SK-N-SH treated with all-trans-retinoic acid at 6 μM for 48 hours (cell line): ENCODE data around the gene DYNC1LI2.

ENCODE experiments used
- ATAC-seq: fragments of 200-7000 bp; cut with Tn5 transposase; 3 replicates; pipeline ENCODE4 v1.9.1; 2020; ENCODE audit warnings: mild to moderate bottlenecking, moderate library complexity
- ARNTL ChIP-seq: fragments of 450-650 bp; formaldehyde crosslinking; IDR thresholded peaks from 2 replicates; pipeline ENCODE4 v1.5.0; 2020; ENCODE audit warnings: low read depth, mild to moderate bottlenecking, moderate library complexity, borderline replicate concordance
- BACH2 ChIP-seq: fragments of 250-450 bp; sonication (Bioruptor Pico); IDR thresholded peaks from 2 replicates; pipeline ENCODE4 v1.9.0; 2021; ENCODE audit warnings: mild to moderate bottlenecking, borderline replicate concordance
- CREB5 ChIP-seq: fragments of 250-450 bp; sonication (Bioruptor Pico); IDR thresholded peaks from 2 replicates; pipeline ENCODE4 v1.5.1; 2020; ENCODE audit warnings: low read depth, mild to moderate bottlenecking, moderate library complexity
- CSDC2 ChIP-seq: fragments of 250-450 bp; sonication (Bioruptor Pico); IDR thresholded peaks from 2 replicates; pipeline ENCODE4 v1.5.0; 2020; ENCODE audit warnings: mild to moderate bottlenecking, moderate library complexity
- ESRRG ChIP-seq: fragments of 250-450 bp; sonication (Bioruptor Pico); IDR thresholded peaks from 2 replicates; pipeline ENCODE4 v1.6.1; 2021; ENCODE audit warnings: mild to moderate bottlenecking
- GLIS3 ChIP-seq: fragments of 250-450 bp; sonication (Bioruptor Pico); IDR thresholded peaks from 2 replicates; pipeline ENCODE4 v1.5.0; 2020; ENCODE audit warnings: mild to moderate bottlenecking, moderate library complexity
- ISL1 ChIP-seq: fragments of 250-450 bp; sonication (Bioruptor Pico); IDR thresholded peaks from 2 replicates; pipeline ENCODE4 v2.1.2; 2022; ENCODE audit warnings: mild to moderate bottlenecking, moderate library complexity
- PATZ1 ChIP-seq: fragments of 250-450 bp; sonication (Bioruptor Pico); IDR thresholded peaks from 2 replicates; pipeline ENCODE4 v1.8.0; 2020; ENCODE audit warnings: mild to moderate bottlenecking, moderate library complexity, borderline replicate concordance
- POU6F1 ChIP-seq: fragments of 250-450 bp; sonication (Bioruptor Pico); IDR thresholded peaks from 2 replicates; pipeline ENCODE4 v1.8.0; 2021; ENCODE audit warnings: low read depth, mild to moderate bottlenecking, moderate library complexity, borderline replicate concordance
- PPARA ChIP-seq: fragments of 250-450 bp; sonication (Bioruptor Pico); IDR thresholded peaks from 2 replicates; pipeline ENCODE4 v1.5.0; 2020; ENCODE audit warnings: mild to moderate bottlenecking, borderline replicate concordance
- RARB ChIP-seq: fragments of 250-450 bp; sonication (Bioruptor Pico); IDR thresholded peaks from 2 replicates; pipeline ENCODE4 v1.8.0; 2021; ENCODE audit warnings: mild to moderate bottlenecking, moderate library complexity
- TCF4 ChIP-seq: fragments of 250-450 bp; sonication (Bioruptor Pico); IDR thresholded peaks from 2 replicates; pipeline ENCODE4 v1.8.0; 2021; ENCODE audit warnings: mild to moderate bottlenecking, moderate library complexity, borderline replicate concordance
- TOX ChIP-seq: fragments of 250-450 bp; sonication (Bioruptor Pico); IDR thresholded peaks from 2 replicates; pipeline ENCODE4 v1.8.0; 2021; ENCODE audit warnings: mild to moderate bottlenecking, moderate library complexity, borderline replicate concordance
- ZC3H10 ChIP-seq: fragments of 250-450 bp; sonication (Bioruptor Pico); IDR thresholded peaks from 2 replicates; pipeline ENCODE4 v1.5.1; 2021; ENCODE audit warnings: mild to moderate bottlenecking, moderate library complexity
- ZFP3 ChIP-seq: fragments of 250-450 bp; sonication (Bioruptor Pico); IDR thresholded peaks from 2 replicates; pipeline ENCODE4 v1.5.0; 2020; ENCODE audit warnings: mild to moderate bottlenecking, moderate library complexity
- ZFP30 ChIP-seq: fragments of 450-650 bp; formaldehyde crosslinking; IDR thresholded peaks from 2 replicates; pipeline ENCODE4 v1.5.0; 2022; ENCODE audit warnings: mild to moderate bottlenecking, moderate library complexity
- ZNF70 ChIP-seq: fragments of 450-650 bp; formaldehyde crosslinking; IDR thresholded peaks from 2 replicates; pipeline ENCODE4 v1.5.0; 2020; ENCODE audit warnings: mild to moderate bottlenecking, moderate library complexity
- ZNF8 ChIP-seq: fragments of 450-650 bp; formaldehyde crosslinking; IDR thresholded peaks from 2 replicates; pipeline ENCODE4 v1.5.0; 2020; ENCODE audit warnings: mild to moderate bottlenecking, moderate library complexity
- TF ChIP-seq, protein P1 (sequence below): fragments of 250-450 bp; sonication (Bioruptor Pico); IDR thresholded peaks from 2 replicates; pipeline ENCODE4 v1.5.0; 2020; ENCODE audit warnings: mild to moderate bottlenecking, moderate library complexity
- TF ChIP-seq, protein P2 (sequence below): fragments of 250-450 bp; sonication (Bioruptor Pico); IDR thresholded peaks from 2 replicates; pipeline ENCODE4 v1.5.1; 2021; ENCODE audit warnings: mild to moderate bottlenecking, moderate library complexity

The DYNC1LI2 gene

GRCh38 chr16:66754819-66755218, 3.4 kb upstream of the DYNC1LI2 start:
- no peak for ATAC-seq
- TF ChIP-seq, protein P1, sequence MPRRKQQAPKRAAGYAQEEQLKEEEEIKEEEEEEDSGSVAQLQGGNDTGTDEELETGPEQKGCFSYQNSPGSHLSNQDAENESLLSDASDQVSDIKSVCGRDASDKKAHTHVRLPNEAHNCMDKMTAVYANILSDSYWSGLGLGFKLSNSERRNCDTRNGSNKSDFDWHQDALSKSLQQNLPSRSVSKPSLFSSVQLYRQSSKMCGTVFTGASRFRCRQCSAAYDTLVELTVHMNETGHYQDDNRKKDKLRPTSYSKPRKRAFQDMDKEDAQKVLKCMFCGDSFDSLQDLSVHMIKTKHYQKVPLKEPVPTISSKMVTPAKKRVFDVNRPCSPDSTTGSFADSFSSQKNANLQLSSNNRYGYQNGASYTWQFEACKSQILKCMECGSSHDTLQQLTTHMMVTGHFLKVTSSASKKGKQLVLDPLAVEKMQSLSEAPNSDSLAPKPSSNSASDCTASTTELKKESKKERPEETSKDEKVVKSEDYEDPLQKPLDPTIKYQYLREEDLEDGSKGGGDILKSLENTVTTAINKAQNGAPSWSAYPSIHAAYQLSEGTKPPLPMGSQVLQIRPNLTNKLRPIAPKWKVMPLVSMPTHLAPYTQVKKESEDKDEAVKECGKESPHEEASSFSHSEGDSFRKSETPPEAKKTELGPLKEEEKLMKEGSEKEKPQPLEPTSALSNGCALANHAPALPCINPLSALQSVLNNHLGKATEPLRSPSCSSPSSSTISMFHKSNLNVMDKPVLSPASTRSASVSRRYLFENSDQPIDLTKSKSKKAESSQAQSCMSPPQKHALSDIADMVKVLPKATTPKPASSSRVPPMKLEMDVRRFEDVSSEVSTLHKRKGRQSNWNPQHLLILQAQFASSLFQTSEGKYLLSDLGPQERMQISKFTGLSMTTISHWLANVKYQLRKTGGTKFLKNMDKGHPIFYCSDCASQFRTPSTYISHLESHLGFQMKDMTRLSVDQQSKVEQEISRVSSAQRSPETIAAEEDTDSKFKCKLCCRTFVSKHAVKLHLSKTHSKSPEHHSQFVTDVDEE (CRISPR knock-in tag): no peak
- TF ChIP-seq ARNTL (CRISPR knock-in tag) (no peak), CREB5 (CRISPR knock-in tag) (no peak), PPARA (CRISPR knock-in tag) (no peak), GLIS3 (CRISPR knock-in tag) (no peak), ZC3H10 (CRISPR knock-in tag) (no peak), TOX (no peak), ESRRG (CRISPR knock-in tag) (no peak), BACH2 (CRISPR knock-in tag) (no peak), CSDC2 (CRISPR knock-in tag) (no peak), ZFP3 (CRISPR knock-in tag) (no peak), PATZ1 (CRISPR knock-in tag) (no peak), ZNF8 (CRISPR knock-in tag) (no peak), RARB (no peak), ISL1 (CRISPR knock-in tag) (no peak), ZNF70 (CRISPR knock-in tag) (no peak)

- TF ChIP-seq, protein P2, sequence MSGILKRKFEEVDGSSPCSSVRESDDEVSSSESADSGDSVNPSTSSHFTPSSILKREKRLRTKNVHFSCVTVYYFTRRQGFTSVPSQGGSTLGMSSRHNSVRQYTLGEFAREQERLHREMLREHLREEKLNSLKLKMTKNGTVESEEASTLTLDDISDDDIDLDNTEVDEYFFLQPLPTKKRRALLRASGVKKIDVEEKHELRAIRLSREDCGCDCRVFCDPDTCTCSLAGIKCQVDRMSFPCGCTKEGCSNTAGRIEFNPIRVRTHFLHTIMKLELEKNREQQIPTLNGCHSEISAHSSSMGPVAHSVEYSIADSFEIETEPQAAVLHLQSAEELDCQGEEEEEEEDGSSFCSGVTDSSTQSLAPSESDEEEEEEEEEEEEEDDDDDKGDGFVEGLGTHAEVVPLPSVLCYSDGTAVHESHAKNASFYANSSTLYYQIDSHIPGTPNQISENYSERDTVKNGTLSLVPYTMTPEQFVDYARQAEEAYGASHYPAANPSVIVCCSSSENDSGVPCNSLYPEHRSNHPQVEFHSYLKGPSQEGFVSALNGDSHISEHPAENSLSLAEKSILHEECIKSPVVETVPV (CRISPR knock-in tag): no peak
- TF ChIP-seq ZNF70 (CRISPR knock-in tag) (no peak), PATZ1 (CRISPR knock-in tag) (no peak), ZNF8 (CRISPR knock-in tag) (no peak), ARNTL (CRISPR knock-in tag) (no peak), ZC3H10 (CRISPR knock-in tag) (no peak), RARB (no peak), TCF4 (CRISPR knock-in tag) (no peak), POU6F1 (CRISPR knock-in tag) (no peak), ZFP30 (CRISPR knock-in tag) (no peak)
- TF ChIP-seq, protein P1 (CRISPR knock-in tag): no peak
- ATAC-seq: no peak
These were observed 2.8 kb upstream of the DYNC1LI2 start for GRCh38 chr16:66754211-66754610.
